ENCODE results near the gene NKAIN2. TPM values are rescaled to one million over a fixed set of nuclear protein-coding genes. Genes with fewer than 3 reads are reported as not detected.
"Not testable (repeated sequence)": the region's sequence is repeated elsewhere in the genome, so short reads cannot be mapped to it uniquely, and the experiment has no call there.

Gene NKAIN2
- total RNA-seq, 1 donor from 2014 or later = 0.59 TPM

DNA sequence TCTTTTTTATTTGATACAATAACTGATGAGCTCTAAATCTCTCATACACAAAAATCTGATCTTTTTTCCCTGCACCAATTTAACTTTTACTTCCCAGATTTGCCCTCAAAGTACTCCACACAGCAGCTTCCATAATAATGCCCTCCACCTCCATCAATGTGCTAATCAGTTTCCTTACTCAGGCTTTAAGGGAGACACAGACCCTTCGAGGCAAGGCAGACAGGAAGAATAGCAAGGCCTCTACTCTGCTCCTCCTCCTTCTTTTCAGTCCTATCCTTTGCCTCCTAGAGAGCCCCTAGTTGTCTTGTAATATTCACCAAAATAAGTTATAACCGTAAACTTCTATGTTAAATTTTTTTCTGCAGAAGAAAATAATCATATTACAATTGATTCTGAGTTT lies 713.7 kb downstream of the NKAIN2 start:
- DNase-seq = no peak

DNA sequence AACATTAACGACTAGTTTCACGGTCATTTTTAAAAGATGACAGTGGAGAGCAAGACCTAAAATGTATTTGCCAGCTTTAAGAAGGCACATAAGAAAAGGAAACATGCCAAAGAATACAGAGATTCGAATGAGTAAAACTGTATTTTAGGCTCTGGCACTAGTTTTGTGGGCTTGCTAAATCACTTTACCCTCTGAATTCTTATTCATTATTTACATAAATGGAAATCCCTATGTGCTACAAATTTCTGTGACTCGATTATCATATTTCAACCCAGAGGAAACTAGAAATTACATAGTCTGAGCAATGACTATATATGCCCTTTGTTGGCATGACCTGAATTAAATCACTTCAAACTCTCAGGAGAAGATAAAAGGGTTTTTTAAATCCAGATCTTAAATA lies 716.8 kb downstream of the NKAIN2 start:
- DNase-seq = no peak

DNA sequence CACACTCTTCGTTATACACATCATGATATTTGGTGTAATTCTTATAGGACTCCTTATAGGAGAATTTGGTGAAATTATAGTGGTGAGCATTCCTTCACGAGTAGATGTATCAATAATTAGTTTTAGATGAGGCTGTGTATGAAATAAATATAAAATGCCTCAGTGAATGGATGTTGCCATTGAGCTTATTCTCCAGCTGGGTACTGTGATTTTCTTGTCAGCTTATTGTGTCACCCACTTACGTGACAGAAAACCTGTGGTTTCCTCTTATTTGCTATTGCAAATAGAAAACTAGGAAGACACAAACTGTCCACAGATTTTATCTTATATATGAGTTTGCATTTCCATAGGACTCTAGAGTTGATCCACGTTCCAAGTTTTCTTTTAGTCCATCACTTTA lies 718.7 kb downstream of the NKAIN2 start:
- DNase-seq = no peak

DNA sequence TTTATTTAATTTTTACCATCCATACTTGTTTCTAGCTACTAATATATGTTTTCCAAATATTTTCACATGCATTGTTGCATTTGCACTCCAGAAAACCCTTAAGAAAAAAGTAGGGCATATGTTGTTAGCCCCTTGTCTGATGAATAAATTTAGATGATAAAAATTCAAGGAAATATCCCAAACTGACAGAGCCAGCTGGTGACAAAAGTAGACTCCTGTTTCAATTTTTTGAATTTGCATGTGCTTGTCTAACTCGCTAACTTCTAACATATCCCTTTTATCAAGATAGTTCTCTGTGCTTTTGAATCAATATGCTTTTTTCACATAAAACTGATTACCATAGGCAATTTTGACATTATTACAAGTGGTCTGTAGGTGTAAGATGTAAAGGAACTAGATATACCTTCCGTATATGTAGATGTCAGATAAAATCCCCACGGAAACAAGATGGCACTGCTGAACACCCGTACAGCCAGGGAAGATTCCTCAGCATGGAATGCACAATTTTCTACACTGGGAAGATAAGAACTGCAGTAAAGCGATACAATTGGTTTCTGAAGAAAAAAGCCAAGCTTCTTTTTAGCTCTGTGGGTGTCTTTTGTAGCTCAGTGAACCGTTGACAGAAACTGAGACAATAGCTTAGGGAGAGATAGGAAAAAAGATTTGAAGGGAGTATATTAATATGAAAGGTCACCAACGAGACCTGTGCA lies 721.0 kb downstream of the NKAIN2 start:
- no peak for DNase-seq

DNA sequence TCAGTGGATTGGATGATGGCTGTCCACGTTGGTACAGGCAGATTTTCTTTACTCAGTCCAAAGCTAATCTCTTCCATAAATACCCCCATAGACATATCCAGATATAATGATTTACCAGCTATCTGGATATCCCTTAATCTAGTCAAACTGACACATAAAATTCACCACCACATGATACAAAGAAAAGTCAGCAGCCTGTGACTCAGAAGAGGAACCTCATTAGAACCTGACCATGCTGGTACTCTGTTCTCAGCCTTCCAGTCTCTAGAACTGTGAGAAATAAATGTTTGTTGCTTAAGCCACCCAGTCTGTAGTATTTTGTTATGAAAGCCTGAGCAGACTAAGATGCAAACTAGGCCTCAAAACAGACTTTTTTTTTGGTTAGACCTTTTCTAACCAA lies 727.3 kb downstream of the NKAIN2 start:
- no peak for DNase-seq

DNA sequence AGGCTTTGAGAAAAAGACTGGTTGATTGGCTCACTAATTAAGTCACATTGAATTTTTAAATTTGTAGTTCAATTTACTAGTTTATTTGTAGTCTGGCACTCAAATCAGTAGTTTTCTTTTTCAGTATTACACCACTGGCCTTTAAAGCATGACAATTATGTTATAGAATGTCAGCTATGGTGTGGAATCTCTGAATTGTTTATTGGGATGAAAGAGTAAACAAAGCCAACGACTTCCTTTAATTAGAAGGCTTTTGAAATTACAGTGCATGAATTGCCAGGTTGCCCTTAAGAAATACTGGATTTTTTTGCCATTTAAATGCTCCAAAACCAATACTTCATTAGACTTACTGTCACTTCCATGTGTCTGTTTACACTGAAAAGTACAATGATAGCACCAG lies 731.6 kb downstream of the NKAIN2 start:
- no peak for DNase-seq

DNA sequence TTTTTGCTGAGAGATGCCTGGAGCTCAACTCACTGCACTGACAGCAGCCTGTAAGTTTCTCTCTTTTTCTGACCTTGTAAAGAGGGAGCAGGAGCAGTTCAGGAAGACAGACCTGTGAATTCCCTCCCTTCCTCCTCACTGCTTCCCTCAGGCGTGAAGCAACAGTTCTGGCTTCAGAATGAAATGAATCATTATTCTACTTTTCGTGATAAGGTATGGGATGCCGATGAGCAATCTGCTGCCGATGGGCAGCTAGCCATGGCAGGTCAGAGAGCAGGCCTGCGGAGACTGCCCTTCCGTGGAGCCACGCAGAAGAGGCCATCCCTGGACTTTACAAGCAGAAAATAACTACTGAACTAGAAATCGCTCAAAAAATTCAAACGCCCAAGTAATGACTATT lies 732.1 kb downstream of the NKAIN2 start:
- DNase-seq = no peak

DNA sequence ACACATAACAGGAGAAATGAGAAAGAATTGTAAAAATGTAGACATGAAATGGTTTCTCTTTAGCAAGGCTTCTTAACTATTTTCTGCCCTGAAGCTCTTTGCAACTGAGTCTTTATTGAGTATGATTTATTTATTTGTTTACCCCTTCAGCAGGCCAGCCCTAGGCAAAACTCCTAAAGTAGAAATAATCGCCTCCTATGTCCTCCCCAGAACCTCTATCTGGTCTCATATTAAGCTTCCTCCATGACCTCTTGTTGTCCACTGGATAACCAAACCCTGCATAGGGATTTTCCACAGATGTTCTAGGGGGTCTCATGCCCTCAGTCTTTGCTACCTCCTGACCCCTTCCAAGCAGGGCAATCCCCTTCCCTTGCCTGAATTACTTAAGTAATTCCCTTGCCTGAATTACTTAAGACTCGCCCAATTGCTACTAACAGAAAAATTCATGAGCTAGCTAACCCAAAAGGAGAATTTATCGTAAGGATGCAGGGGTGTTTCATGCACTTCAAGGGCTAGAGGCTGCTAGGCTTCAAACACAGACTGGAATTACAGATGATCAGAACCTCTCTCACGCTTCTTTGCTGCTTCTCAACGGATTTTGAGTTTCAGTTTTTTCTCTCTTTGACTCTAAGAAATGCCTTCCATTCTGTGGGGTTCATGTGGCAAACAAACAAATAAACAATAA lies 732.6 kb downstream of the NKAIN2 start:
- no peak for DNase-seq

DNA sequence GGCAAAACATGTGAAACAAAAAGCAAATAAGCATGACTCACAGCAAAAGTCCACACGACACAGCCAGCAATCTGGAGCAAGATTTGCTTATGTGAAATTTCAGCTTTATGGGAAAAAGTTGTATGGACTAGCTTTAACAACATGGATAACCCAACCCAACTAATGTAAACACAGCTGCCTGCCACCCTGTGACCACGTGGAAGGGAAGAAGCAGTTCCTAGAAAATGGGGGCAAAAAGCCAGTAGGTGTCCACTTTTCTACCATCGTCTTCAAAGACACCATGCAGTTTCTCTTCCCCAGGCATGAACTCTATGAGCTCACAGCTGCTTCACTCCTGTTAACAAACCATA lies 733.2 kb downstream of the NKAIN2 start:
- DNase-seq = no peak

DNA sequence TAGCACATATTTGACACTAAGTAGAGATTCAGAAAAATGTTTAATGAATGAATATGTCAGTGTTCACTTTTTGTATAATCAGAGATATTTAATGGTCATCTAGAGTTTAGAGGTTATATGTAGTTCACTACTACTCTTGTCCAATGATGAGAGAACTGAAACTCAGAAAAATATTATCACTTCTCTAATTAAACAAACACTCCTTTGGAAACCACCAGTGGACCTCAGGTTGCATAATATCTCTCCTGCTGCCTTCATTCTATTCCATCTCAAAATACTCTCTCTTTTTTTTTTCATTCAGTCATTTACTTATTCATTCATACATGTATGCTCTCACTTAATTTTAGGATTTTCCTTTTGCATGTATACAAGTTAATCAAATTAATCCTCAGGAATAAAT lies 735.4 kb downstream of the NKAIN2 start:
- no peak for DNase-seq

DNA sequence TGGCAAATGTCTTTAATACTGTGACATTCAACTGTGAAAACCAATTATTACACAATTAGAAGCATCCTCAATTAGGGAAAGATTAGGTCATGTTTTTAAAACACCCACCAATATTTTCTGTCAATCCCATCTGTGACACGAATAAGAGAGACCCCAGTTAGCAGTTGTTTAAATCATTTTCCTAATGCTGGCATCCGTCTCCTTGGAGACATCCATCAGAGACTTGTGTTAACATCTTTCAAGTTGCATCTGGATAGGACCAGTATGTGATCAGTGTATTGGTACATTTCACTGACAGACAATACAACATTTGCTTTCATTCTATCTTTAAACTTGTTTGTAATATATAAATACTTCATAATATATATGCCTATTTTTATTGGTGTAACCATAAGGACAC lies 737.9 kb downstream of the NKAIN2 start:
- no peak for DNase-seq

DNA sequence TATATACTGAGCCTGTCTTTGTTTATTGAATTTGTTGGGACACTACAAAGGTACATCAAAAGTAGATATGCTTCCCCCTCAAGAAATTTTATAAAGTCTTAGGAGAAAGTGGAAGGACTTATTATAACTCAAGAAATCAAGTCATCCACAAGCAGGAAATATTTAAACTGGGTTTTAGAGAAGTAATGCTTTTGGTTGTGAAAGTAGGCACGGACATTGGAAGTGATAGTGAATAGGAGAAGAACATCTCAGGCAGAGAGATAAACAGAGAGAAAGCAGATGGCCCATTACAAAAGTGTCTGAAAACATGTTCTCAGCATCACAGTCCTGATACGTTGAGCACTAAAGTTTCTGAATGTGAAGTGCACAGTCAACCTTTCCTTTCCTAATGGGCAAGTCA lies 742.9 kb downstream of the NKAIN2 start:
- no peak for DNase-seq

DNA sequence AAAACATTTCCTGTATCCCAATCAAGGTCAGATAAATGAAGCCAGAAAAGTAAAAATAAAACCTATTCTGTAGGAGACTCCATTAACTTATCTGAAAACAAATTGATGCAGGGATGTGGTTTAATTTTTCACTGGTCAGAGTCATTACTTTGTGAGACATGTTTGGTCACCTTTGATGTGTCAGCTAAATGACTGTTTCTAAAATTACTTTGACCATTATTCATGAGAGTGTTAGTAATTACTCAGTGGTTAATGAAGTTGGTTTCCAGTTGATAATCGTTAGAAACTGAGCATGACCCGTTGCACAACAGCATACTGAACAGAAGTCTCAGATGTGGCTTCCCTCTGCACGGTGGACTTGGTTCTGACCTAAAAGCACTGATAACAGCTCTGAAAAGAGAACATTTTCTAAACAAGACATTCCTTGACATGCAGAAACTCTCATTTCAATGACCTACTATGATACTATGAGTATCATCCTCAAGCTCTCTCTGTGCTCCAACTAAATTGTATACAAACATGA lies 748.1 kb downstream of the NKAIN2 start:
- no peak for DNase-seq

DNA sequence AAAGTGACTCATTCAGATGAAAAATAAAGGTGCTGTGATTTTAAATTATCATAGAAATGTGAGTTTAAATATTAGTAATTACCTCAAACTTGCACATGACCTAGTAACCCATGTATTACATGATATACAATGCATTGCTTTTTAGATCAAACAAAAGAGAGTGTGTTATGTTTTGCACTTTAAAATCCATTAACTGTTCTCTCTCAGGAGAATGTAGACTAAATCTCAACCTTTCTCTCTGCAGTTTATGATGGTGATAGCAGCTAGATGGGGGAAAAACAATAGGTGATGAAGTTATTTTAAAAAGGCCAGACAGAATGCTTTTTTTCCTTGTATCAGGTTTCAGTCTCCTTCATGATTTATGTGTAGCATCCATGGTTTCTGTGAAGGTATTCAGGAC lies 754.2 kb downstream of the NKAIN2 start:
- no peak for DNase-seq

DNA sequence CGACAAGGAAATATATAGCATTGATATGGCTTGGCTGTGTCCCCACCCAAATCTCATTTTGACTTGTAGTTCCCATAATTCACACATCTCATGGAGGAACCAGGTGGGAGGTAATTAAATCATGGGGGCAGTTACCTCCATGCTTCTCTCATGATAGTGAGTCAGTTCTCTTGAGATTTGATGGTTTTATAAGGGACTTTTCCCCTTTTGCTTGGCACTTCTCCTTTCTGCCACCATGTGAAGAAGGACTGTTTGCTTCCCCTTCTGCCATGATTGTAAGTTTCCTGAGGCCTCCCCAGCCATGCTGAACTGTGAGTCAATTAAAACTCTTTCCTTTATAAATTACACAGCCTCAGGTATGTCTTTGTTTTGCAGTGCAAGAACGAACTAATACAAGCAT lies 756.4 kb downstream of the NKAIN2 start:
- DNase-seq = not testable (repeated sequence)

DNA sequence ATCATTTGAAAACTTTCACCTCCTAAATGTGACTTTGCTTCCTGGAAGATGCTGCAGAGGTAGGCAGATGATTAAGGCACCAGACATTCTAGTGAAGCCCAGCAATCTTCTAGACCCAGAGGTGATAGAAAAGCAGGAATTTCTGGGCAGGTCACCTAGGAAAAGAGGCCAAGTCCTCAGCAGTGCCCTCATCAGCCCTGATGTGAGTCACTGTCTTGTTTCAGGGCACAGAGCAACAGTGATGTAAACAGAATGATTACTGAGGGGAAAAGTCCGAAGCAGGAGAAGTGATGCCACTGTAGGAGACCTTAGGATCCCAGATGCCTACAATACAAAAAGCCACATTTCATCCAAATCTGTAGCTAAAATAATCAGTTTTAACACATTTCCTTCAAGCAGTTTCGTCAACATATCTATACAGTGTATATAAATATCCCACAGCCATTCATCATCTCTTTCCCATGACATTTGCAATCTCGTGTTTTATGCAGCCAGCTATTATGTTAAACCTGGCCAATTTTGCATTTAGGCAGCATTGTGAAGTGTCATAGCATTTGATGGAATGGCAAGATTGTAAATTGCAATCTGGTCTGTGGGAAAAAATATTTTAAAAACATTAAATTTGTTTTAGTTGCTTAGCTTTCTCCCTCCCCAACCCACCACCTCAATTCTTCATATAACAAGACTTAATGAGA lies 757.4 kb downstream of the NKAIN2 start:
- no peak for DNase-seq

DNA sequence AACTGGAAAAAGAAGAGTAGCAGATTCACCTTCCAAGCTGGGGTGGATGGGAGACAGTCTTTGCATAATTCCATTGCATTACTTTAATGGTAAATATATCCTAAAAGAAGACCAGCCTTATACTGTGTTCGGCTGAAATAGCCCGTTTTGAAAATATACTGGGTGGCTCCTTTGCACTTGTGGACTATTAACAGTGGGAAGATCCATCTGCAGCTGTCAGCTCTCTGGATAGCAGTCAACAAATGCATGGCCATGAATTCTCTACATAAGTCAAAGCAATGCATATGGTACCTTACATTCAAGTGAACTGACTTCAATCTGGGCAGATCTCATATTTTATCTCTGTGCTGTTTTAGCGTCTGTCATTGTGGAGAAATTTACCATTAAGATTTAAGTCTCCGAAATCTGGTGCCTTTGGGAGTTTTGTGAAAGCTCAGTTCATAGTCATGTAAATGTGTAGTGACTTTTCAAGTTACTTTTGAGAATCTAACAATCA lies 758.0 kb downstream of the NKAIN2 start:
- DNase-seq = no peak

DNA sequence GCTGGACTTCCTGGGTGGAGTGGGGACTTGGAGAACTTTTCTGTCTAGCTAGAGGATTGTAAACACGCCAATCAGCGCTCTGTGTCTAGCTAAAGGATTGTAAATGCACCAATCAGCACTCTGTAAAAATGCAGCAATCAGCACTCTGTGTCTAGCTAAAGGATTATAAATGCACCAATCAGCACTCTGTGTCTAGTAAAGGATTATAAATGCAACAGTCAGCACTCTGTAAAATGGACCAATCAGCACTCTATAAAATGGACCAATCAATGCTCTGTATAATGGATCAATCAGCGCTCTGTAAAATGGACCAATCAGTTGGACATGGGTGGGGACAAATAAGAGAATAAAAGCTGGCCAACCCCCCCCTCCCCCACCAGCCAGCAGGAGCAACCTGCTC lies 760.5 kb downstream of the NKAIN2 start:
- not testable (repeated sequence) for DNase-seq

DNA sequence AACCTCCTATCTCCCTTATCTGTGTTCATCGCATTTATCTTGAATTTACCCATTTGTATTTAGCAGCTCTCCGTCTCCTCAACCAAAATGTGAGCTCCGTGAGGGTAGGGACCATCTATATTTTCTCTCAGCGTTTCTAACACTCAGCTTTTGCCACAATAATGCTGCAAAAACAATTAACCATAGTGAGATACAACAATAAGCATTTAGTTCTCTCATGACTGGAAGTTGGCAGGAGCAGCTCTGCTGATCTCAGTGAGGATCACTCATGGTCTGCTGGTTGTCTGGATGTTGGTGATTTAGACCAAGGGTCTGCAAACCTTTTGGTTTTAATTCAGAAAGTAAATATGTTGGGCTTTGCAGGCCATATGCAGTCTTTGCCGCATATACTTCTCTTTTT lies 763.7 kb downstream of the NKAIN2 start:
- no peak for DNase-seq

DNA sequence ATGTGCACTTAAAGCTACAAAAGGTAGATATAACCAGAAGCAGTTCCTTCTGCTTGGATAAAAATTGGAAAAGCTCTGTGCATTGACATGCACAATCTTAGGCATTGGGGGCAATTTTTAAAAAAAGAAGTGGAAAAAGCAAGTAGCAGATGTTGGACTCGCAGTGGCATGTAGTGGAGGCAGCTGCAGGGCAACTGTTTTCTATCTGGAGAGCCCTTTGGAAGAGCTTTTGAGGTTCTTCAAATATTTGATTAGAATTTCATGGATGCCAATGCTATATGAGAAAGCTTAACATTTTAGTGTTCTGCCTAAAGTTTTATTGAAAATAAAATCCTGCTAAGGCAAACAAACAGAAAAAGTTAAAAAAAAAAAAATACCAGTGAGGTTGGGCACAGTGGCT lies 770.3 kb downstream of the NKAIN2 start:
- DNase-seq = no peak

DNA sequence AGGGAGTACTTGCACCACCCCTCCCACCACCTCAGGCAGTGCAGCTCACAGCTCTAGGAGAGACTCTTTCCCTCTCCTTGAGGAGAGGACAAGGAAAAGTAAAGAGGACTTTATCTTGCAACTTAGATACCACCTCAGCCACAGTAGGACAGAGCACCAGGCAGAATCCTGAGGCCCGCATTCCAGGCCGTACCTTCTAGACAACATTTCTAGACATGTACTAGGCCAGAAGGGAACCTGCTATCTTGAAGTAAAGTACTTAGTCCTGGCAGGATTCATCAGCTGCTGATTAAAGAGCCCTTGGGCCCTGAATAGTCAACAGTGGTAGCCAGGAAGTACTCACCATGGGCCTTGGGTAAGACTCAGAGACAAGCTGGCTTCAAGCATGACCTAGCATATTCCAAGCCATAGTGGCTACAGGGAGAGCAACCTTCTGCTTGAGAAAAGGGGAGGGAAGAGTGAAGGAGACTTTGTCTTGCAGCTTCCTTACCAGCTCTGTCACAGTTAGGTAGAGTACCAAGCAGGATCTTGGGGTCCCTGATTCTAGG lies 774.1 kb downstream of the NKAIN2 start:
- DNase-seq = no peak

DNA sequence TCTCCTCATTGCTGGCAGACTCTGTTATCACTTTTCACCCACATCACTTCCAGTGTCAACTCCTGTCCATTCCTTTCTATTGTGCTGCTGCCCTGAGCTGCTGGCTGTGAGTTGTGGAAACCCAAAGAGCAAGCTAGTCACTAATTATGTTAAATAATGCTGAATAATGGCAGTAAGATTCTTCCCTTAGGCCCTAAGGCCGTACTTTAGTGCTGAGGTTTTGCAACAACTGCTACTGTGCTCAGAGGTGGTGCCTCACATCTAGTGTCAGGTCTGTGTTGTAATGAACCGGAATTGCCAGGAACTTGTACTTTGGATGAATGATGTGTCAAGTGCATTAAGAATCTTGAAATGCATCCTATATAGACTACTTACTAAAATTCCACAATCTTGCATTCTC lies 786.3 kb downstream of the NKAIN2 start:
- DNase-seq = no peak

DNA sequence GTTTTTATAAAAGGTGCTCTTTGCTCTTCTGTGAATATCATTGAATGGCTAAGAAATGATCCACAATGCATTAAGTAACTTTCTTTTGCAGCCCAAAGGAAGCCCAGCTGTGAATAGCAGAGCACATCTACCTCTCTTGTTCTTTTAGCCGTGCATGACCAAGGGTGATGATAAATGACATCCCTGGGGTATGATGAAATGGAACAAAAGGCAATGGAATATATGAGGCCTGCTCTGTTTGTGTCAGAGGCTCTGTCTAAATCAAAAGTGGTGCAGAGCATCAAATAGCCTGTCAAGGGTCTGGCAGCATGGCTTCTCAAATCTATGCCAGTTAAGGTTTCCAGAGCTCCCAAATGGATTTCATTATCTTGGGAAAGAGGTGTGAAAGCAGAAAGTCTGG lies 796.0 kb downstream of the NKAIN2 start:
- no peak for DNase-seq

Measured in skin of body (tissue), 2 donors.